WTC11 (cell line): ENCODE data around the gene ARRB2. TPM values are rescaled to one million over a fixed set of nuclear protein-coding genes. Genes with fewer than 3 reads are reported as not detected.

Experiments
- ATAC-seq: fragments of 200-7000 bp; cut with Tn5 transposase; 2 replicates; pipeline ENCODE4 v1.10.0; 2021; ENCODE audit warnings: mild to moderate bottlenecking, moderate library complexity
- CTCF ChIA-PET: fragments of 300-600 bp; sonication (Branson Sonifier 250); formaldehyde crosslinking; loops from one replicate; lab custom pipeline; 2021; ENCODE audit warnings: antibody characterized with exemption; lab: Charles Lee
- POLR2A ChIA-PET: fragments of 350-600 bp; sonication (Branson Sonifier 250); formaldehyde crosslinking; loops from one replicate; lab custom pipeline; 2021; ENCODE audit warnings: antibody characterized with exemption; lab: Charles Lee
- DNase-seq: peaks from one replicate; pipeline ENCODE4 v3.0.0; 2021; ENCODE audit warnings: low spot score
- H3K27ac Mint-ChIP-seq: 2 replicates; pipeline ENCODE4 v1.8.0; 2021; ENCODE audit warnings: mixed read lengths
- H3K27me3 Mint-ChIP-seq: 2 replicates; pipeline ENCODE4 v1.8.0; 2021; ENCODE audit warnings: low read depth, mild to moderate bottlenecking, moderate library complexity, mixed read lengths
- H3K36me3 Mint-ChIP-seq: 2 replicates; pipeline ENCODE4 v1.8.0; 2021; ENCODE audit warnings: mixed read lengths
- H3K4me1 Mint-ChIP-seq: 2 replicates; pipeline ENCODE4 v1.8.0; 2022; ENCODE audit warnings: mixed read lengths
- H3K4me3 Mint-ChIP-seq: 2 replicates; pipeline ENCODE4 v1.8.0; 2021; ENCODE audit warnings: mild to moderate bottlenecking, moderate library complexity, mixed read lengths
- H3K9me3 Mint-ChIP-seq: 2 replicates; pipeline ENCODE4 v1.8.0; 2021; ENCODE audit warnings: mixed read lengths
- CREM ChIP-seq: sonication (generic); formaldehyde crosslinking; IDR thresholded peaks from 2 replicates; pipeline ENCODE4 v1.8.1; 2022; ENCODE audit warnings: mild to moderate bottlenecking, missing genetic modification reagents, moderate library complexity
- ESRRA ChIP-seq: sonication (generic); formaldehyde crosslinking; IDR thresholded peaks from 2 replicates; pipeline ENCODE4 v1.8.1; 2022; ENCODE audit warnings: mild to moderate bottlenecking, missing genetic modification reagents, borderline replicate concordance
- ETV6 ChIP-seq: sonication (generic); formaldehyde crosslinking; IDR thresholded peaks from 2 replicates; pipeline ENCODE4 v1.8.1; 2022; ENCODE audit warnings: mild to moderate bottlenecking, missing genetic modification reagents
- FOXJ3 ChIP-seq: sonication (generic); formaldehyde crosslinking; IDR thresholded peaks from 2 replicates; pipeline ENCODE4 v1.9.0; 2021; ENCODE audit warnings: missing genetic modification reagents, mild to moderate bottlenecking, borderline replicate concordance
- JUN ChIP-seq: sonication (generic); formaldehyde crosslinking; IDR thresholded peaks from 2 replicates; pipeline ENCODE4 v1.8.0; 2023; ENCODE audit warnings: mild to moderate bottlenecking, missing genetic modification reagents
- KAT7 ChIP-seq: sonication (generic); formaldehyde crosslinking; IDR thresholded peaks from 2 replicates; pipeline ENCODE4 v1.8.1; 2023; ENCODE audit warnings: missing genetic modification reagents, mild to moderate bottlenecking, borderline replicate concordance
- NFATC4 ChIP-seq: fragments of 250-450 bp; sonication (Bioruptor Pico); IDR thresholded peaks from 2 replicates; pipeline ENCODE4 v1.9.0; 2021; ENCODE audit warnings: mild to moderate bottlenecking
- NR1H2 ChIP-seq: sonication (generic); formaldehyde crosslinking; IDR thresholded peaks from 2 replicates; pipeline ENCODE4 v1.9.0; 2021; ENCODE audit warnings: mild to moderate bottlenecking, moderate library complexity, missing genetic modification reagents
- SMAD4 ChIP-seq: sonication (generic); formaldehyde crosslinking; IDR thresholded peaks from 2 replicates; pipeline ENCODE4 v1.8.0; 2022; ENCODE audit warnings: mild to moderate bottlenecking, missing genetic modification reagents
- TP53 ChIP-seq: sonication (generic); formaldehyde crosslinking; IDR thresholded peaks from 2 replicates; pipeline ENCODE4 v1.8.1; 2023; ENCODE audit warnings: mild to moderate bottlenecking, missing genetic modification reagents
- ZNF121 ChIP-seq: sonication (generic); formaldehyde crosslinking; IDR thresholded peaks from 2 replicates; pipeline ENCODE4 v1.8.0; 2023; ENCODE audit warnings: missing genetic modification reagents
- ZNF232 ChIP-seq: sonication (generic); formaldehyde crosslinking; IDR thresholded peaks from 2 replicates; pipeline ENCODE4 v1.8.0; 2022; ENCODE audit warnings: mild to moderate bottlenecking, missing genetic modification reagents
- ZNF263 ChIP-seq: sonication (generic); formaldehyde crosslinking; IDR thresholded peaks from 2 replicates; pipeline ENCODE4 v1.8.1; 2022; ENCODE audit warnings: low read depth, mild to moderate bottlenecking, moderate library complexity, missing genetic modification reagents
- ZNF396 ChIP-seq: fragments of 250-450 bp; sonication (Bioruptor Pico); IDR thresholded peaks from 2 replicates; pipeline ENCODE4 v1.8.0; 2021; ENCODE audit warnings: mild to moderate bottlenecking, moderate library complexity, borderline replicate concordance
- total RNA-seq: library from RNA; stranded (reverse); gene quantifications from 3 replicates; pipeline ENCODE4 v1.2.3, GENCODE V29; 2021
- TF ChIP-seq, protein P1 (sequence below): sonication (generic); formaldehyde crosslinking; IDR thresholded peaks from 2 replicates; pipeline ENCODE4 v1.8.0; 2022; ENCODE audit warnings: missing genetic modification reagents
- TF ChIP-seq, protein P2 (sequence below): sonication (generic); formaldehyde crosslinking; IDR thresholded peaks from 2 replicates; pipeline ENCODE4 v1.8.1; 2023; ENCODE audit warnings: mild to moderate bottlenecking, missing genetic modification reagents
- TF ChIP-seq, protein P3 (sequence below): sonication (generic); formaldehyde crosslinking; IDR thresholded peaks from 2 replicates; pipeline ENCODE4 v1.8.1; 2022; ENCODE audit warnings: low read depth, missing genetic modification reagents, borderline replicate concordance
- TF ChIP-seq, protein P4 (sequence below): sonication (generic); formaldehyde crosslinking; IDR thresholded peaks from 2 replicates; pipeline ENCODE4 v1.8.0; 2023; ENCODE audit warnings: mild to moderate bottlenecking, missing genetic modification reagents
- TF ChIP-seq, protein P5 (sequence below): sonication (generic); formaldehyde crosslinking; IDR thresholded peaks from 2 replicates; pipeline ENCODE4 v1.8.1; 2022; ENCODE audit warnings: low read depth, mild to moderate bottlenecking, moderate library complexity, missing genetic modification reagents, borderline replicate concordance
- TF ChIP-seq, protein P6 (sequence below): fragments of 250-450 bp; sonication (Bioruptor Pico); IDR thresholded peaks from 2 replicates; pipeline ENCODE4 v1.9.0; 2021; ENCODE audit warnings: mild to moderate bottlenecking, borderline replicate concordance

Gene ARRB2
- total RNA-seq, 1 experiment from 2014 or later: 87.8 TPM

DNA sequence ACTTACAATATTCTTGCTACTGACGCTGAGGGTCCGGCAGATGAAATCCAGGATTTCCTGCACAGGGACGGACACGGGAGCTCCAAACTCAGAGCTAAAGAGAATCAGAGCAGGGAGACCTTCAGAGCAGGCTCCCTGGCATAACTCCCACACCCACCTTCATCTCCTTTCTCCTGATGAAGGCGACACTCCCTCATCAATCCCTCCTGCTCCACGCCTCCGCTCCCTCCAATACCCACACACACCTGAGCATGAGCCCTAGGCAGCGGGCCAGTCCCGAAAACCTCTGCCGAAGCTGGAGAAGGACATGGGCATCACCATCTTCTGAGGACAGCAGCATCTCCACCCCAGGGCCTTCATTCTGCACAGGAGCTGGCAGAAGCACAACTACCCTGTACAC, 34.6 kb upstream of the ARRB2 start:
- Mint-ChIP-seq H3K4me1 (no peaks in the 10 kb centered on the region), H3K9me3 (no peaks in the 10 kb centered on the region), H3K4me3 (no peak overlapping the region), H3K27me3 (no peaks in the 10 kb centered on the region), H3K36me3 (peaks cover 71% of the 10 kb centered on the region), H3K27ac (peak overlapping the region; percentile 20; the same call in 1 of the 2 replicates)
- no peak for DNase-seq
- no peak for TF ChIP-seq ESRRA (CRISPR knock-in tag)
- TF ChIP-seq ZNF263: no peak
- TF ChIP-seq, protein P1, sequence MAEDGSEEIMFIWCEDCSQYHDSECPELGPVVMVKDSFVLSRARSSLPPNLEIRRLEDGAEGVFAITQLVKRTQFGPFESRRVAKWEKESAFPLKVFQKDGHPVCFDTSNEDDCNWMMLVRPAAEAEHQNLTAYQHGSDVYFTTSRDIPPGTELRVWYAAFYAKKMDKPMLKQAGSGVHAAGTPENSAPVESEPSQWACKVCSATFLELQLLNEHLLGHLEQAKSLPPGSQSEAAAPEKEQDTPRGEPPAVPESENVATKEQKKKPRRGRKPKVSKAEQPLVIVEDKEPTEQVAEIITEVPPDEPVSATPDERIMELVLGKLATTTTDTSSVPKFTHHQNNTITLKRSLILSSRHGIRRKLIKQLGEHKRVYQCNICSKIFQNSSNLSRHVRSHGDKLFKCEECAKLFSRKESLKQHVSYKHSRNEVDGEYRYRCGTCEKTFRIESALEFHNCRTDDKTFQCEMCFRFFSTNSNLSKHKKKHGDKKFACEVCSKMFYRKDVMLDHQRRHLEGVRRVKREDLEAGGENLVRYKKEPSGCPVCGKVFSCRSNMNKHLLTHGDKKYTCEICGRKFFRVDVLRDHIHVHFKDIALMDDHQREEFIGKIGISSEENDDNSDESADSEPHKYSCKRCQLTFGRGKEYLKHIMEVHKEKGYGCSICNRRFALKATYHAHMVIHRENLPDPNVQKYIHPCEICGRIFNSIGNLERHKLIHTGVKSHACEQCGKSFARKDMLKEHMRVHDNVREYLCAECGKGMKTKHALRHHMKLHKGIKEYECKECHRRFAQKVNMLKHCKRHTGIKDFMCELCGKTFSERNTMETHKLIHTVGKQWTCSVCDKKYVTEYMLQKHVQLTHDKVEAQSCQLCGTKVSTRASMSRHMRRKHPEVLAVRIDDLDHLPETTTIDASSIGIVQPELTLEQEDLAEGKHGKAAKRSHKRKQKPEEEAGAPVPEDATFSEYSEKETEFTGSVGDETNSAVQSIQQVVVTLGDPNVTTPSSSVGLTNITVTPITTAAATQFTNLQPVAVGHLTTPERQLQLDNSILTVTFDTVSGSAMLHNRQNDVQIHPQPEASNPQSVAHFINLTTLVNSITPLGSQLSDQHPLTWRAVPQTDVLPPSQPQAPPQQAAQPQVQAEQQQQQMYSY (CRISPR knock-in tag): no peak
- no peak for TF ChIP-seq ZNF232
- TF ChIP-seq NFATC4 (CRISPR knock-in tag): no peak
- TF ChIP-seq NR1H2: no peak
- TF ChIP-seq, protein P2, sequence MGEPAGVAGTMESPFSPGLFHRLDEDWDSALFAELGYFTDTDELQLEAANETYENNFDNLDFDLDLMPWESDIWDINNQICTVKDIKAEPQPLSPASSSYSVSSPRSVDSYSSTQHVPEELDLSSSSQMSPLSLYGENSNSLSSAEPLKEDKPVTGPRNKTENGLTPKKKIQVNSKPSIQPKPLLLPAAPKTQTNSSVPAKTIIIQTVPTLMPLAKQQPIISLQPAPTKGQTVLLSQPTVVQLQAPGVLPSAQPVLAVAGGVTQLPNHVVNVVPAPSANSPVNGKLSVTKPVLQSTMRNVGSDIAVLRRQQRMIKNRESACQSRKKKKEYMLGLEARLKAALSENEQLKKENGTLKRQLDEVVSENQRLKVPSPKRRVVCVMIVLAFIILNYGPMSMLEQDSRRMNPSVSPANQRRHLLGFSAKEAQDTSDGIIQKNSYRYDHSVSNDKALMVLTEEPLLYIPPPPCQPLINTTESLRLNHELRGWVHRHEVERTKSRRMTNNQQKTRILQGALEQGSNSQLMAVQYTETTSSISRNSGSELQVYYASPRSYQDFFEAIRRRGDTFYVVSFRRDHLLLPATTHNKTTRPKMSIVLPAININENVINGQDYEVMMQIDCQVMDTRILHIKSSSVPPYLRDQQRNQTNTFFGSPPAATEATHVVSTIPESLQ (CRISPR knock-in tag): no peak
- TF ChIP-seq, protein P3, sequence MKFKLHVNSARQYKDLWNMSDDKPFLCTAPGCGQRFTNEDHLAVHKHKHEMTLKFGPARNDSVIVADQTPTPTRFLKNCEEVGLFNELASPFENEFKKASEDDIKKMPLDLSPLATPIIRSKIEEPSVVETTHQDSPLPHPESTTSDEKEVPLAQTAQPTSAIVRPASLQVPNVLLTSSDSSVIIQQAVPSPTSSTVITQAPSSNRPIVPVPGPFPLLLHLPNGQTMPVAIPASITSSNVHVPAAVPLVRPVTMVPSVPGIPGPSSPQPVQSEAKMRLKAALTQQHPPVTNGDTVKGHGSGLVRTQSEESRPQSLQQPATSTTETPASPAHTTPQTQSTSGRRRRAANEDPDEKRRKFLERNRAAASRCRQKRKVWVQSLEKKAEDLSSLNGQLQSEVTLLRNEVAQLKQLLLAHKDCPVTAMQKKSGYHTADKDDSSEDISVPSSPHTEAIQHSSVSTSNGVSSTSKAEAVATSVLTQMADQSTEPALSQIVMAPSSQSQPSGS: no peak
- no peak for TF ChIP-seq ZNF121 (CRISPR knock-in tag)
- no peak for TF ChIP-seq KAT7 (CRISPR knock-in tag)
- POLR2A ChIA-PET: no interaction called here
- CTCF ChIA-PET: no interaction called here
- ATAC-seq: no peak

DNA sequence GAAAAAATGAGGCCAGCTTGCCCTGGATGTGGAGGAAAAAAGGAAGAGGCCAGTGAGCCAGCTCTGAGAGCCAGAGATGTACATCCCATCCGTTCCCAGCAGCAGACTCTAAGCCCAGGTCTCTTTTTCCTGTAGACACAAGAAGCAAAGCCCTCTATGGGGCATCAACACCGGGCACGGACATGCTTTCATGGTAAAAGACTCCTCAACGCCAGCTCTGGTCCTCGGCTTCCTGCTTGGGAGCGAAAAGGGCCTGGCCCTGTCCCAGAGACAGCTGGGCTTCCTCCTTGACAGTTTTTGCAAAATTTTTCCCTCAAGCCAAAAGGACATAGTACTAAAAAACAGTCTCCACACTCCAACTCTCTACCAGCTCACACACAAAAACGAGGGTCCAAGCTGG, 33.6 kb upstream of the ARRB2 start:
- Mint-ChIP-seq H3K9me3 (no peaks in the 10 kb centered on the region), H3K36me3 (peaks cover 73% of the 10 kb centered on the region), H3K4me1 (no peaks in the 10 kb centered on the region), H3K4me3 (no peak overlapping the region), H3K27ac (no peak overlapping the region), H3K27me3 (no peaks in the 10 kb centered on the region)
- DNase-seq: no peak
- ChIA-PET CTCF (no interaction called here), POLR2A (no interaction called here)
- no peak for ATAC-seq
- TF ChIP-seq, protein P4, sequence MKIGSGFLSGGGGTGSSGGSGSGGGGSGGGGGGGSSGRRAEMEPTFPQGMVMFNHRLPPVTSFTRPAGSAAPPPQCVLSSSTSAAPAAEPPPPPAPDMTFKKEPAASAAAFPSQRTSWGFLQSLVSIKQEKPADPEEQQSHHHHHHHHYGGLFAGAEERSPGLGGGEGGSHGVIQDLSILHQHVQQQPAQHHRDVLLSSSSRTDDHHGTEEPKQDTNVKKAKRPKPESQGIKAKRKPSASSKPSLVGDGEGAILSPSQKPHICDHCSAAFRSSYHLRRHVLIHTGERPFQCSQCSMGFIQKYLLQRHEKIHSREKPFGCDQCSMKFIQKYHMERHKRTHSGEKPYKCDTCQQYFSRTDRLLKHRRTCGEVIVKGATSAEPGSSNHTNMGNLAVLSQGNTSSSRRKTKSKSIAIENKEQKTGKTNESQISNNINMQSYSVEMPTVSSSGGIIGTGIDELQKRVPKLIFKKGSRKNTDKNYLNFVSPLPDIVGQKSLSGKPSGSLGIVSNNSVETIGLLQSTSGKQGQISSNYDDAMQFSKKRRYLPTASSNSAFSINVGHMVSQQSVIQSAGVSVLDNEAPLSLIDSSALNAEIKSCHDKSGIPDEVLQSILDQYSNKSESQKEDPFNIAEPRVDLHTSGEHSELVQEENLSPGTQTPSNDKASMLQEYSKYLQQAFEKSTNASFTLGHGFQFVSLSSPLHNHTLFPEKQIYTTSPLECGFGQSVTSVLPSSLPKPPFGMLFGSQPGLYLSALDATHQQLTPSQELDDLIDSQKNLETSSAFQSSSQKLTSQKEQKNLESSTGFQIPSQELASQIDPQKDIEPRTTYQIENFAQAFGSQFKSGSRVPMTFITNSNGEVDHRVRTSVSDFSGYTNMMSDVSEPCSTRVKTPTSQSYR (CRISPR knock-in tag): no peak
- TF ChIP-seq NR1H2 (no peak), CREM (no peak), ZNF263 (no peak), ZNF396 (CRISPR knock-in tag) (no peak), TP53 (CRISPR knock-in tag) (no peak), JUN (CRISPR knock-in tag) (no peak), SMAD4 (no peak), FOXJ3 (CRISPR knock-in tag) (no peak), ETV6 (CRISPR knock-in tag) (no peak)
- TF ChIP-seq, protein P5, sequence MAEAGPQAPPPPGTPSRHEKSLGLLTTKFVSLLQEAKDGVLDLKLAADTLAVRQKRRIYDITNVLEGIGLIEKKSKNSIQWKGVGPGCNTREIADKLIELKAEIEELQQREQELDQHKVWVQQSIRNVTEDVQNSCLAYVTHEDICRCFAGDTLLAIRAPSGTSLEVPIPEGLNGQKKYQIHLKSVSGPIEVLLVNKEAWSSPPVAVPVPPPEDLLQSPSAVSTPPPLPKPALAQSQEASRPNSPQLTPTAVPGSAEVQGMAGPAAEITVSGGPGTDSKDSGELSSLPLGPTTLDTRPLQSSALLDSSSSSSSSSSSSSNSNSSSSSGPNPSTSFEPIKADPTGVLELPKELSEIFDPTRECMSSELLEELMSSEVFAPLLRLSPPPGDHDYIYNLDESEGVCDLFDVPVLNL: no peak
- TF ChIP-seq, protein P6, sequence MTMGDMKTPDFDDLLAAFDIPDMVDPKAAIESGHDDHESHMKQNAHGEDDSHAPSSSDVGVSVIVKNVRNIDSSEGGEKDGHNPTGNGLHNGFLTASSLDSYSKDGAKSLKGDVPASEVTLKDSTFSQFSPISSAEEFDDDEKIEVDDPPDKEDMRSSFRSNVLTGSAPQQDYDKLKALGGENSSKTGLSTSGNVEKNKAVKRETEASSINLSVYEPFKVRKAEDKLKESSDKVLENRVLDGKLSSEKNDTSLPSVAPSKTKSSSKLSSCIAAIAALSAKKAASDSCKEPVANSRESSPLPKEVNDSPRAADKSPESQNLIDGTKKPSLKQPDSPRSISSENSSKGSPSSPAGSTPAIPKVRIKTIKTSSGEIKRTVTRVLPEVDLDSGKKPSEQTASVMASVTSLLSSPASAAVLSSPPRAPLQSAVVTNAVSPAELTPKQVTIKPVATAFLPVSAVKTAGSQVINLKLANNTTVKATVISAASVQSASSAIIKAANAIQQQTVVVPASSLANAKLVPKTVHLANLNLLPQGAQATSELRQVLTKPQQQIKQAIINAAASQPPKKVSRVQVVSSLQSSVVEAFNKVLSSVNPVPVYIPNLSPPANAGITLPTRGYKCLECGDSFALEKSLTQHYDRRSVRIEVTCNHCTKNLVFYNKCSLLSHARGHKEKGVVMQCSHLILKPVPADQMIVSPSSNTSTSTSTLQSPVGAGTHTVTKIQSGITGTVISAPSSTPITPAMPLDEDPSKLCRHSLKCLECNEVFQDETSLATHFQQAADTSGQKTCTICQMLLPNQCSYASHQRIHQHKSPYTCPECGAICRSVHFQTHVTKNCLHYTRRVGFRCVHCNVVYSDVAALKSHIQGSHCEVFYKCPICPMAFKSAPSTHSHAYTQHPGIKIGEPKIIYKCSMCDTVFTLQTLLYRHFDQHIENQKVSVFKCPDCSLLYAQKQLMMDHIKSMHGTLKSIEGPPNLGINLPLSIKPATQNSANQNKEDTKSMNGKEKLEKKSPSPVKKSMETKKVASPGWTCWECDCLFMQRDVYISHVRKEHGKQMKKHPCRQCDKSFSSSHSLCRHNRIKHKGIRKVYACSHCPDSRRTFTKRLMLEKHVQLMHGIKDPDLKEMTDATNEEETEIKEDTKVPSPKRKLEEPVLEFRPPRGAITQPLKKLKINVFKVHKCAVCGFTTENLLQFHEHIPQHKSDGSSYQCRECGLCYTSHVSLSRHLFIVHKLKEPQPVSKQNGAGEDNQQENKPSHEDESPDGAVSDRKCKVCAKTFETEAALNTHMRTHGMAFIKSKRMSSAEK: no peak
